Fibroblast of skin of scalp (primary cell): Measurements from ENCODE around the gene GRM2.

ENCODE experiments used
- DNase-seq: peaks from one replicate; pipeline ENCODE4 v3.0.0-alpha.2; 2013

The GRM2 gene

DNA sequence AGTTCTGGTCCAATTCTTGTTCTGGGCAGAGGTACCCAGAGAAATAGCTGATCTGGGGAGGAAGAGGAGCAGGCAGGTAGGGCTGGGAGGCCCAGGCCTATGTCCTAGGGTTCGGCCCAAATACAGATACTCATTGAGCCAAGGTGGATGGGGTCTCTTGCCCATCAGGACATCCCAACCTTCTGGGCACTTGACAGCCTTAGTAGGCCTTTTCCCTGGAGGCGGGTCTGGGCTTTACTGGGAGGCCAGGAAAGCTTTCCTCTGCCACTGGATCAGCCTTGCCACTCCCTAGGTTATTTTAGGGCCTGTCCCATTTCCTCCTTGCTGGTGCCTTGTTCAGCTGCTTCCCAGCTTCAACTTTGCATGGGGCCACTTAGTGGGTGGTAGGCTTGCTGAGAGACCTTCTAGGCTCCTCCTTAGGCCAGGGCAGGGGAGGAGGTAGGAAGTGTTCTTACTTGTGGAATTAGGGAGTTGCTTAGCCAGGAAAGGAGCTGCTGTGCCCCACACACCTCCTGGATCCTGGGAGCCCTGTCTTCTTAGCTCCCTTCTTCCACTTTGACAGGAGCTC lies 26.1 kb upstream of the GRM2 start:
- DNase-seq = no peak

DNA sequence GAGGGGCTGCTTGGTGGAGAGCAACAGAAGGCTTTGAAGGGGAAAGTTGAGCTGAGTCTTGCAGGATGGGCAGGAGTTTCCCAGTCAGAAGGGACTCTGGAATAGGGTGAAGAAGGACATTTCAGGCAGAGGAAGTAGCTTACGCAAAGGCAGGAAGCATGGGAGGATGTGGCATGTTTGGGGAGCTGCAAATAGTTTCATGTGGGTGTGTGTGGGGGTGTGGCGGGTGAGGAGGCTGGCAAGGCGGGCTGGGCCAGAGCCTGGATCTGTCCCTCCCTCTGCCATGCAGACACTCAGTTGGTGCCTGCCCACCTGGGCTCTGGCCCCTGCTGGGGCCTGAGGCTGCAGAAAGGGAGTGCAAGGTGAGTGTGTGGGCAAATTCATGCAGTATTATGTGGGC lies 25.4 kb upstream of the GRM2 start:
- DNase-seq = no peak

GRCh38 chr3:51682079-51682478 lies 24.8 kb upstream of the GRM2 start:
- peak; percentile 86 for DNase-seq

DNA sequence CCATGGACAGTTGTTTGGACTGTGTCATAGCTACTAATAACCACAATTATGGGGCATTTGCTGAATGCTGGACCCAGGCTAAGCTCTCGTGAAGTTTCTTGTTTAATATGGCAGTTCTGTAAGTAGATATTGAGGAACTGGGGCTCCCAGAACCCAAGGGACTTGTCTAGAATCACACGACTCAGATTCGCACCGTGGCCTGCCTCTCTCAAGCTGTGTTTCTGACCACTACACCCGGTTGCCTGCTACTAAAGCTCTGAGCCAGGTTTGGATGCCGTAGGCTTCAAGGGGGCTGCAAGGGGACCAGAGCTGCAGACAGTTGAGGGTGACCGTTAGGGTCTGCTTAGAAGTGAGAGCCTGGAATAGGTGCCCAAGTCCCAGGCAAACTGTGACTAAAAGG lies 24.3 kb upstream of the GRM2 start:
- DNase-seq = no peak

GRCh38 chr3:51683566-51683965 lies 23.3 kb upstream of the GRM2 start:
- DNase-seq = no peak

GRCh38 chr3:51684971-51685751 lies 21.7 kb upstream of the GRM2 start:
- no peak for DNase-seq

- DNase-seq = no peak
These were observed 20.8 kb upstream of the GRM2 start for GRCh38 chr3:51686056-51686455.

GRCh38 chr3:51686512-51687215 lies 20.2 kb upstream of the GRM2 start:
- DNase-seq = peak; percentile 21

- DNase-seq = peak; percentile 57
These were observed 19.2 kb upstream of the GRM2 start for GRCh38 chr3:51687431-51688205.

- no peak for DNase-seq
These were observed 18.7 kb upstream of the GRM2 start for GRCh38 chr3:51688206-51688600.

GRCh38 chr3:51691021-51691420 lies 15.8 kb upstream of the GRM2 start:
- no peak for DNase-seq

DNA sequence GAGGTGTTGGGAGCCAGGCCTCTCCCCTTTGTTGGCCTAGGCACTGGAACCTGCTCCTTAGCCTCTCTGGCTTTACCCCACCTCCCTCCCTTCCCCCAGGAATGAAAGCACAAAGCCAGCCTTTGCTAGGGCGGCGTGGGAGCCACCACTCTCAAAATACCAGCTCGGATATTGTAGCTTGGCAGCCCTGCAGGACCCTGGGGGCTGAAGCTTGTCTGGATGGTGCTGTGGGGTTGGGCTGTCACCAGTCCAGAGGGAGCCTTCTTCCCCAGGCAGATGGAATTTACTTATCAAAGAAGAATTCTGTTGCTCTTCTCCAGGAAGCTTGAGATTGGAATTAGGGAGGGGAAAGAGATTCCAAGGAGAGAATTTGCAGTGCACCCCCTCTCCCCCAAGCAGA lies 14.9 kb upstream of the GRM2 start:
- no peak for DNase-seq

DNA sequence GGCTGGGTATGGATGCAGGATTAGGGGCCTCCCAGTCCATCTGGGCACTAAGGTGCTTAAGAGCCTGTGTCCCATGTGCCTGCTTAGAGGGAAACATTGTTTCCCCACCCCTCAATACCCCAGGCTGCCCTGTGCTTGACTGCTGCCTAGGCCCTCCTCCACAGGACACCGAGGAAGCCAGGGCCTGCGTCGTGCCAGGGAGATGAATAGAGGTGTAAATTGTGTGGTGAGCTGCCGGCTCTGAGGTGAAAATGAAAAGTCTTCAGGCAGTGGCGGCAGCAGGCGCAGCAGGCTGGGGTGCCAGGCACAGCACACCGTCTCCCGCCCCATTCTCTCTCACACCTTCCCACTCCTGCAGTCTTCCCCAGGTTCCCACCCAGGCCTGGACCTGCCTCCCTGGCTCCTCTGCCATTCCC lies 13.9 kb upstream of the GRM2 start:
- DNase-seq = no peak

GRCh38 chr3:51696954-51697353 lies 9.9 kb upstream of the GRM2 start:
- DNase-seq = no peak

DNA sequence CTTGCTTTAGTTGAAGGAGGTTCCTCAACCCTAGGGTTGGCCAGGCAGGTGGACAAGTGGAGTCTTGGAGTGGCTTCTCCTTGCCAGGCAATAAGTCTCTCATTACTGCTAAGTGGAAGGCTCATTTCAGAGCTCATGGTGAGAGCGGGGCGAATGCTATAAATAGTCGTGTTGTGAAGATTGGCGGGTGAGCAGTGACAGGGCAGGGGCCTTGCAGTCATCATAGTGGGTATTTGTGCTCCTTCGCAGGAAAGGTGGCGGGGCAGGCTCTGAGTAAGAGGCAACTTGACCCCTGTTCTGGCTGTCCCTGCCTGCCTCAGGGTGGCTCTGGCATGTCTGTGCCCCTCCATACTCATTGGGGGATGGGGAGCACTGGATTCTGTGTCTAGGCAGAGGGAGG lies 8.7 kb upstream of the GRM2 start:
- DNase-seq = no peak

GRCh38 chr3:51700403-51700802 lies 6.5 kb upstream of the GRM2 start:
- DNase-seq = no peak

GRCh38 chr3:51702156-51702555 lies 4.7 kb upstream of the GRM2 start:
- DNase-seq = no peak

GRCh38 chr3:51703068-51703760 lies 3.7 kb upstream of the GRM2 start:
- no peak for DNase-seq

DNA sequence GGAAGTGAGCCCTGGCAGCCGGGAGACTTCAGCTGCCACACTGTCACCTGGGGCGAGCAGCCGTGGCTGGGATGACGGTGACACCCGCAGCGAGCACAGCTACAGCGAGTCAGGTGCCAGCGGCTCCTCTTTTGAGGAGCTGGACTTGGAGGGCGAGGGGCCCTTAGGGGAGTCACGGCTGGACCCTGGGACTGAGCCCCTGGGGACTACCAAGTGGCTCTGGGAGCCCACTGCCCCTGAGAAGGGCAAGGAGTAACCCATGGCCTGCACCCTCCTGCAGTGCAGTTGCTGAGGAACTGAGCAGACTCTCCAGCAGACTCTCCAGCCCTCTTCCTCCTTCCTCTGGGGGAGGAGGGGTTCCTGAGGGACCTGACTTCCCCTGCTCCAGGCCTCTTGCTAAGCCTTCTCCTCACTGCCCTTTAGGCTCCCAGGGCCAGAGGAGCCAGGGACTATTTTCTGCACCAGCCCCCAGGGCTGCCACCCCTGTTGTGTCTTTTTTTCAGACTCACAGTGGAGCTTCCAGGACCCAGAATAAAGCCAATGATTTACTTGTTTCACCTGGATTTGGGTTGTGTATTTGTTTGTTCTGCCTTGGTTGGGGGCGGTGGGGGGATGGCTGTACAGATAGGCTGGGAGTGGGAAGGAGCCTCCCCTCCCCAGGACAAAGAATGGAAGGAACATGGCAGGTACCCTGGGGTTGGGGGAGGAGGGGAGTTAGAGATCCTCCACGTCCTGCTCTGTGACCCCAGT lies 2.9 kb upstream of the GRM2 start:
- no peak for DNase-seq

GRCh38 chr3:51704511-51704950 lies 2.3 kb upstream of the GRM2 start:
- DNase-seq = no peak

DNA sequence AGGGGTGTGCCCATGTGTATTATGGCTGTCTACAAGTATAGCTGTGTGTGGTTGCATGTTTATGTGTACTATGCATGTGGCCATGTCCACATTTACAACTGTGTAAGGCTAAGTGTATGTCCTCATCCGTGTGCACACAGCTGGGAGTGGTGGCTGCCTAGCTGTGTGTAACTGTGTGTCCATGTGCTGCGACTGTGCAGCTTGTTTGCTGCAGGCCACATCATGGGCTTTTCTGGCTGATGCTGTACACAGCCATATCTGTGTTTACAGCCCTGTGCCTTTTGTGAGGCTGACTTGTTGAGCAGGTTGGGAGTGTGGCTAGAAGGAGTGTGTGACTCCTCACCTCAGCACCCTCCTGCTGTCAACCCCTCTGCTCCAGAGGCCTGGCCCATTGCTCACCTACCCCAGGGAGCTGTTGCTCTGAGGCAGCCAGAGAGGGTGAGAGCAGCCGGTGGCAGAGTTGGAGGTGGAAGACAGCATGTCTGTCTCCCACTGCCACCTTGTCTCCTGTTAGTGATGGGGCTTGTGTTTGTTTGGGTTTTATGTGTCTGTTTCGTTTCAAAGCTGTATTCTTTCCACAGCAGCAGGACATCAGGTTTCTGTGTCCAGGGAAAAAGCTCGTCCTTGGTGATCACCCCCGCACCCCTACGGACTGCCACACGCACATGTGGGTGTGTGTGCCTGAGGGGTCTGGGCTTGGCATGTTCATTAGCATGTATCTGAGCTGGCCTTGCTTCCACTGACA lies 1.4 kb upstream of the GRM2 start:
- no peak for DNase-seq
